H9 (cell line): ENCODE results near the gene CAB39L. TPM values are rescaled to one million over a fixed set of nuclear protein-coding genes. Genes with fewer than 3 reads are reported as not detected.

Source experiments
- DNase-seq: peaks from one replicate; pipeline ENCODE4 v3.0.0-alpha.2; 2017
- H2AFZ ChIP-seq: one replicate; pipeline ENCODE4 v1.6.1; 2013; ENCODE audit warnings: mild to moderate bottlenecking, low read length, control low read depth, moderate library complexity
- H2AK5ac ChIP-seq: 2 replicates; pipeline ENCODE4 v1.6.1; 2013; ENCODE audit warnings: low read length, control low read depth, mixed read lengths; ENCODE audit not compliant: insufficient read length
- H2BK120ac ChIP-seq: one replicate; pipeline ENCODE4 v1.6.1; 2013; ENCODE audit warnings: low read depth, mild to moderate bottlenecking, low read length, control low read depth, inconsistent platforms; ENCODE audit not compliant: poor library complexity, severe bottlenecking
- H2BK12ac ChIP-seq: 2 replicates; pipeline ENCODE4 v1.6.1; 2013; ENCODE audit warnings: low read length, control low read depth, mixed read lengths, low read depth; ENCODE audit not compliant: insufficient read length
- H2BK15ac ChIP-seq: 2 replicates; pipeline ENCODE4 v1.6.1; 2013; ENCODE audit warnings: low read depth, low read length, control low read depth
- H2BK20ac ChIP-seq: one replicate; pipeline ENCODE4 v1.6.1; 2013; ENCODE audit warnings: low read depth, mild to moderate bottlenecking, low read length, control low read depth, inconsistent platforms; ENCODE audit not compliant: poor library complexity, severe bottlenecking
- H2BK5ac ChIP-seq: 2 replicates; pipeline ENCODE4 v1.6.1; 2013; ENCODE audit warnings: low read length, control low read depth, mixed read lengths; ENCODE audit not compliant: insufficient read length
- H3K14ac ChIP-seq: 2 replicates; pipeline ENCODE4 v1.6.1; 2013; ENCODE audit warnings: low read length, control low read depth; ENCODE audit not compliant: insufficient read depth
- H3K18ac ChIP-seq: 2 replicates; pipeline ENCODE4 v1.6.1; 2013; ENCODE audit warnings: low read depth, mild to moderate bottlenecking, mixed read lengths, low read length, control low read depth; ENCODE audit not compliant: insufficient read length
- H3K23ac ChIP-seq: 2 replicates; pipeline ENCODE4 v1.6.1; 2013; ENCODE audit warnings: low read length, control low read depth, mixed read lengths, low read depth; ENCODE audit not compliant: insufficient read length
- H3K23me2 ChIP-seq: 2 replicates; pipeline ENCODE4 v1.6.1; 2013; ENCODE audit warnings: low read depth, mild to moderate bottlenecking, mixed read lengths, low read length, control low read depth; ENCODE audit not compliant: insufficient read length, poor library complexity, severe bottlenecking
- H3K27ac ChIP-seq: 2 replicates; pipeline ENCODE4 v1.5.1; 2013; ENCODE audit warnings: low read length, control low read depth, mixed read lengths, low read depth; ENCODE audit not compliant: insufficient read length
- H3K27me3 ChIP-seq: 2 replicates; pipeline ENCODE4 v1.6.1; 2013; ENCODE audit warnings: low read length, control low read depth, inconsistent platforms; ENCODE audit not compliant: insufficient read depth
- H3K4ac ChIP-seq: 2 replicates; pipeline ENCODE4 v1.6.1; 2013; ENCODE audit warnings: low read depth, mild to moderate bottlenecking, control low read depth, inconsistent platforms, low read length, moderate library complexity
- H3K4me1 ChIP-seq: 2 replicates; pipeline ENCODE4 v1.6.1; 2013; ENCODE audit warnings: low read length, control low read depth, inconsistent platforms; ENCODE audit not compliant: insufficient read depth
- H3K4me2 ChIP-seq: 2 replicates; pipeline ENCODE4 v1.6.1; 2013; ENCODE audit warnings: low read length, control low read depth, mixed read lengths; ENCODE audit not compliant: insufficient read length, insufficient read depth
- H3K56ac ChIP-seq: 2 replicates; pipeline ENCODE4 v1.6.1; 2013; ENCODE audit warnings: low read depth, mild to moderate bottlenecking, mixed read lengths, low read length, control low read depth; ENCODE audit not compliant: insufficient read length
- H3K79me1 ChIP-seq: 2 replicates; pipeline ENCODE4 v1.6.1; 2013; ENCODE audit warnings: low read depth, mild to moderate bottlenecking, moderate library complexity, low read length, control low read depth, inconsistent platforms; ENCODE audit not compliant: insufficient read depth, poor library complexity, severe bottlenecking
- H3K79me2 ChIP-seq: 2 replicates; pipeline ENCODE4 v1.6.1; 2013; ENCODE audit warnings: low read length, control low read depth, inconsistent platforms; ENCODE audit not compliant: insufficient read depth
- H3K9ac ChIP-seq: 2 replicates; pipeline ENCODE4 v1.6.1; 2013; ENCODE audit warnings: low read length, control low read depth, mixed read lengths; ENCODE audit not compliant: insufficient read length; ENCODE audit errors: extremely low read depth
- H3K9me3 ChIP-seq: one replicate; pipeline ENCODE4 v1.6.1; 2013; ENCODE audit warnings: low read depth, low read length, inconsistent platforms; ENCODE audit not compliant: control insufficient read depth
- H3T11ph ChIP-seq: one replicate; pipeline ENCODE4 v1.6.1; 2013; ENCODE audit warnings: mild to moderate bottlenecking, low read length, control low read depth, inconsistent platforms
- H4K20me1 ChIP-seq: one replicate; pipeline ENCODE4 v1.6.1; 2013; ENCODE audit not compliant: control insufficient read depth, insufficient read length, insufficient read depth
- H4K5ac ChIP-seq: 2 replicates; pipeline ENCODE4 v1.6.1; 2013; ENCODE audit warnings: low read depth, mild to moderate bottlenecking, mixed read lengths, low read length, control low read depth; ENCODE audit not compliant: insufficient read length
- H4K8ac ChIP-seq: replicated peaks from 2 replicates; pipeline ENCODE4 v1.6.1; 2013; ENCODE audit warnings: low read length, control low read depth, mixed read lengths, low read depth; ENCODE audit not compliant: insufficient read length
- H4K91ac ChIP-seq: 2 replicates; pipeline ENCODE4 v1.6.1; 2013; ENCODE audit warnings: low read depth, mild to moderate bottlenecking, moderate library complexity, mixed read lengths, low read length, control low read depth; ENCODE audit not compliant: insufficient read length
- H3K27ac Mint-ChIP-seq, 3 experiments: 2 replicates in 2 of 3; 3 replicates in 1 of 3; pipeline ENCODE4 v1.8.0; 2020 to 2021; ENCODE audit warnings: mixed read lengths in 3 of 3, mild to moderate bottlenecking in 1 of 3, moderate library complexity in 1 of 3
- H3K27me3 Mint-ChIP-seq: 2 replicates; pipeline ENCODE4 v1.8.0; 2021; ENCODE audit warnings: low read depth, mild to moderate bottlenecking, moderate library complexity, mixed read lengths
- H3K36me3 Mint-ChIP-seq, 3 experiments: 2 replicates in 2 of 3; 3 replicates in 1 of 3; pipeline ENCODE4 v1.8.0; 2020 to 2021; ENCODE audit warnings: low read depth in 3 of 3, mixed read lengths in 3 of 3; ENCODE audit not compliant: insufficient read depth in 1 of 3
- H3K4me1 Mint-ChIP-seq, 2 experiments: 2 replicates each; pipeline ENCODE4 v1.8.0; 2020; ENCODE audit warnings: mixed read lengths in 2 of 2
- H3K4me3 Mint-ChIP-seq, 2 experiments: 2 replicates in 1 of 2; 3 replicates in 1 of 2; pipeline ENCODE4 v1.8.0; 2020 to 2021; ENCODE audit warnings: mild to moderate bottlenecking in 2 of 2, mixed read lengths in 2 of 2, moderate library complexity in 1 of 2
- H3K9me3 Mint-ChIP-seq, 2 experiments: 2 replicates in 1 of 2; 3 replicates in 1 of 2; pipeline ENCODE4 v1.8.0; 2020; ENCODE audit warnings: mild to moderate bottlenecking in 2 of 2, mixed read lengths in 2 of 2, moderate library complexity in 1 of 2
- WGBS: extraction: QIAGEN DNeasy Blood & Tissue Kit; methylation state at CpG from one replicate; pipeline ENCODE4 v1.1.7; 2013; ENCODE audit warnings: missing lambda C conversion rate, low lambda C conversion rate, mixed read lengths; ENCODE audit not compliant: insufficient read length; ENCODE audit errors: extremely low coverage; 5-methylcytosine and 5-hydroxymethylcytosine counted together
- total RNA-seq: library from RNA; stranded (reverse); gene quantifications from 2 replicates; pipeline ENCODE4 v1.2.1, GENCODE V29; 2021
- TF ChIP-seq, protein P1 (sequence below): fragments of 200-600 bp; sonication (generic); conservative IDR thresholded peaks from 3 replicates; pipeline ENCODE4 v1.8.0; 2021; ENCODE audit warnings: antibody characterized with exemption, mild to moderate bottlenecking

CAB39L gene
- total RNA-seq, 1 experiment from 2014 or later = 6.0 TPM

DNA sequence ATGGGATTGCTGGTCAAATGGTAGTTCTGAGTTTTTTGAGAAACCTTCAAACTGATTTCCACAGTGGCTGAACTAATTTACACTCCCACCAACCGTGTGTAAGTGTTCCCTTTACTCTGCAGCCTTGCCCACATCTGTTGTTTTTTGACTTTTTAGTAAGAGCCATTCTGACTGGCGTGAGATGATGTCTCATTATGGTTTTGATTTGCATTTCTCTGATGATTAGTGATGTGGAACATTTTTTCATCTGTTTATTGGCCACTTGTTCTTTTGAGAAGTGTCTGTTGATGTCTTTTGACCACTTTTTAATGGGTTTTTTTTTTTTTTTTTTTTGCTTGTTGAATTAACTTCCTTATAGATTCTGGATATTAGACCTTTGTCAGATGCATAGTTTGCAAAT is 4.3 kb downstream of the CAB39L start:
- H3K9me3 Mint-ChIP-seq = no peaks in the 10 kb centered on the region; a peak in 2 of 5 replicates
- no peak overlapping the region for H2BK12ac ChIP-seq
- H2AK5ac ChIP-seq = no peak overlapping the region
- H2AFZ ChIP-seq = no peak overlapping the region
- no peak overlapping the region for H3K18ac ChIP-seq
- H3K27ac ChIP-seq = no peak overlapping the region
- H4K5ac ChIP-seq = no peak overlapping the region
- TF ChIP-seq, protein P1, sequence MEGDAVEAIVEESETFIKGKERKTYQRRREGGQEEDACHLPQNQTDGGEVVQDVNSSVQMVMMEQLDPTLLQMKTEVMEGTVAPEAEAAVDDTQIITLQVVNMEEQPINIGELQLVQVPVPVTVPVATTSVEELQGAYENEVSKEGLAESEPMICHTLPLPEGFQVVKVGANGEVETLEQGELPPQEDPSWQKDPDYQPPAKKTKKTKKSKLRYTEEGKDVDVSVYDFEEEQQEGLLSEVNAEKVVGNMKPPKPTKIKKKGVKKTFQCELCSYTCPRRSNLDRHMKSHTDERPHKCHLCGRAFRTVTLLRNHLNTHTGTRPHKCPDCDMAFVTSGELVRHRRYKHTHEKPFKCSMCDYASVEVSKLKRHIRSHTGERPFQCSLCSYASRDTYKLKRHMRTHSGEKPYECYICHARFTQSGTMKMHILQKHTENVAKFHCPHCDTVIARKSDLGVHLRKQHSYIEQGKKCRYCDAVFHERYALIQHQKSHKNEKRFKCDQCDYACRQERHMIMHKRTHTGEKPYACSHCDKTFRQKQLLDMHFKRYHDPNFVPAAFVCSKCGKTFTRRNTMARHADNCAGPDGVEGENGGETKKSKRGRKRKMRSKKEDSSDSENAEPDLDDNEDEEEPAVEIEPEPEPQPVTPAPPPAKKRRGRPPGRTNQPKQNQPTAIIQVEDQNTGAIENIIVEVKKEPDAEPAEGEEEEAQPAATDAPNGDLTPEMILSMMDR = no peak
- H3K23ac ChIP-seq = no peak overlapping the region
- H3K4me2 ChIP-seq = no peak overlapping the region
- no peaks in the 10 kb centered on the region for H3K27me3 Mint-ChIP-seq
- peaks cover 13 to 15% of the 10 kb centered on the region in 2 experiments; a peak in 3 of 4 replicates for H3K4me1 Mint-ChIP-seq
- H3K27ac Mint-ChIP-seq = no peak overlapping the region
- H4K91ac ChIP-seq = no peak overlapping the region
- no peak overlapping the region for H4K8ac ChIP-seq
- no CpG with 5 or more reads among the region's 2 CpGs for WGBS
- no peak overlapping the region for H3K56ac ChIP-seq
- H3K14ac ChIP-seq = no peak overlapping the region
- no peaks in the 10 kb centered on the region for H3K4me1 ChIP-seq
- H3K27me3 ChIP-seq = no peaks in the 10 kb centered on the region
- H3K9me3 ChIP-seq = no peaks in the 10 kb centered on the region
- DNase-seq = no peak
- no peak overlapping the region for H3K9ac ChIP-seq
- no peak overlapping the region for H2BK5ac ChIP-seq
- no peaks in the 10 kb centered on the region for H3K79me2 ChIP-seq
- no peaks in the 10 kb centered on the region for H3K36me3 Mint-ChIP-seq
- H3K4me3 Mint-ChIP-seq = no peak overlapping the region
- no peak overlapping the region for H3K4ac ChIP-seq
- no peak overlapping the region for H2BK20ac ChIP-seq
- H3K23me2 ChIP-seq = peaks cover 7% of the 10 kb centered on the region
- no peak overlapping the region for H3T11ph ChIP-seq
- H2BK15ac ChIP-seq = no peak overlapping the region
- H3K79me1 ChIP-seq = no peaks in the 10 kb centered on the region
- H4K20me1 ChIP-seq = no peaks in the 10 kb centered on the region
- no peak overlapping the region for H2BK120ac ChIP-seq
